GM18873 (cell line): ENCODE results near the gene CS.
A peak's percentile ranks its signal among the peaks of the same experiment; 100 is the strongest.
"Not testable (repeated sequence)": the region's sequence is repeated elsewhere in the genome, so short reads cannot be mapped to it uniquely, and the experiment has no call there.

ENCODE experiments used
- ATAC-seq: cut with Tn5 transposase; IDR thresholded peaks from one replicate; pipeline ENCODE4 v1.9.1; 2021; ENCODE audit warnings: mild to moderate bottlenecking, moderate library complexity, moderate number of reproducible peaks; ENCODE audit not compliant: unreplicated experiment, low FRiP score

The CS gene

DNA sequence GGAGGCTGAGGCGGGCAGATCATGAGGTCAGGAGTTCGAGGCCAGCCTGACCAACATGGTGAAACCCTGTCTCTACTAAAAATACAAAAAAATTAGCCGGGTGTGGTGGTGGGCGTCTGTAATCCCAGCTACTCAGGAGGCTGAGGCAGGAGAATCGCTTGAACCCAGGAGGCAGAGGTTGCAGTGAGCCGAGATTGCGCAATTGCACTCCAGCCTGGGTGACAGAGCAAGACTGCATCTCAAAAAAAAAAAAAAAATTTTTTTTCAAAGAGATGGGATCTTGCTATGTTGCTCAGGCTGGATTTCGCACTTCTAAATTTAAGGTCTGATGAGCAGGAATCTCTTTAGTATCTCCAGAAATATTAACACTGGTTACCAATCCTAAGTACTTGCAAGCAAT, 21.5 kb upstream of the CS start:
- not testable (repeated sequence) for ATAC-seq

DNA sequence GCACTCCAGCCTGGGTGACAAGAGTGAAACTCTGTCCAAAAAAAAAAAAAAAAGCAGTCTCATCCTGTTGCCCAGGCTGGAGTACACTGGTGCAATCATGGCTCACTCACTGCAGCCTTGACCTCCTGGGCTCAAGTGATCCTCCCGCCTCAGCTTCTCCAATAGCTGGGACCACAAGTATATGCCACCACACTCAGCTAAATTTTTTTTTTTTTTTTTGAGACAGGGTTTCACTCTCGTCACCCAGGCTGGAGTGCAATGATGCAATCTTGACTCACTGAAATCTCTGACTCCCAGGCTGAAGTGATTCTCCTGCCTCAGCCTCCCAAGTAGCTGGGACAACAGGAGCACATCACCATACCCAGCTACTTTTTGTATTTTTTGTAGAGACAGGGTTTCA, 20.9 kb upstream of the CS start:
- ATAC-seq, result no peak

DNA sequence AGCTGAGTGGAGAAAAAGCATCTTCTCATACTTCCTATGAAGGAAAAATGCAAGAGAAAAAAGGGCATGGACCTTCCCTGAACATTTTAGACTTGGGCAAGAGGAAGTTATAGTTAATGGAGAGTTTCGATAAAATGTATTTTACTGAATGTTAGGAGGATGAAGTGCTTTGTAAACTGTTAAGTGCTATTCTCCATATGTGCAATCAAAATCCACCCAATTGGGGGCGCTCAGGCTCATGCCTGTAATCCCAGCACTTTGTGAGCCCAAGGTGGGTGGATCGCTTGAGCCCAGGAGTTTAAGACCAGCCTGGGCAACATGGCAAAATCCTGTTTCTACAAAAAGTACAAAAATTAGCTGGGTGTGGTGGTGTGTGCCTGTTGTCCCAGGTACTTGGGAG, 17.5 kb upstream of the CS start:
- no peak for ATAC-seq

DNA sequence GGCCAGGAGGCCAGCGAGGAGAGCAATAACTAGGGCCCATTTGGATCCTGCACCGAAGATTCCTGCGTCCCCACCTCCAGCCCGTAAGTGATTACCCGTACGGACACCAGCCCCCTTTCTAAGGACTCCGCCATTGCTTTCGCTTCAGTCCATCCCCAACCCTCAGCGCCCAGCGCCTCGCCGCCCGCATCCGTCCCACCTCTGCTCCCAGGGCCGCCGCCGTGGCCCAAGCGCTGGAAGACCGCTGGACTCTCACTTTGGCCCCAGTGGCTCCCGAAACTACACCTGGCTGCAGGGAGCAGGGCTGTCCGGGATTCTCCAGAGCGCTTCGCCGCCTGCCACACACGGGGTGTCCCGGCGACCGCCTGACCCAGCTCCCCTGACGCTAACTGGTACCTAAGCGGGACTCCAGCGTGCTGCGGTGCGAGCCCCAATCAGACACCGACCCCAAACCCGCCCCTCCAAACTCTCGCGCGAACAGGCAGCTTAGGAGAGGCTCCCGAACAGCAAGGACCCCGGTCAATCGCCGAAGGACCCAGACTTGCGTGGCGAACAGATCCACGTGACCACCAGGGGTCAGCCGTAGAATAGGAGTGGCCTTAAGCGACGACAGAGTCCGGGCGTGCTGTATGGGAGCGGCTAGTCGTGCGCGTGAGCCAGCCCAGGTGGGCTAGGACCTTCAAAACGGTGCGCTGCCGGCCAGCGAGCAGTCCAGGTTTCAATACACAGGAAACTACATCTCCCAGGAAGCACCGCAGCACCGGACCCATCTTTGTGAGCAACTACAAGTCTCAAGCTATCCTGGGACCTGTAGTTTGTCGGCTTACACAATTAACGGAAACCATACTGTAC, 15.7 kb upstream of the CS start, which contains the start of gene CNPY2:
Gene CNPY2 (minus strand): TSS at position 367 of the 852 bp plus-strand sequence. CDS start 771 bp downstream, outside the sequence.
- ATAC-seq, result peak; percentile 89

DNA sequence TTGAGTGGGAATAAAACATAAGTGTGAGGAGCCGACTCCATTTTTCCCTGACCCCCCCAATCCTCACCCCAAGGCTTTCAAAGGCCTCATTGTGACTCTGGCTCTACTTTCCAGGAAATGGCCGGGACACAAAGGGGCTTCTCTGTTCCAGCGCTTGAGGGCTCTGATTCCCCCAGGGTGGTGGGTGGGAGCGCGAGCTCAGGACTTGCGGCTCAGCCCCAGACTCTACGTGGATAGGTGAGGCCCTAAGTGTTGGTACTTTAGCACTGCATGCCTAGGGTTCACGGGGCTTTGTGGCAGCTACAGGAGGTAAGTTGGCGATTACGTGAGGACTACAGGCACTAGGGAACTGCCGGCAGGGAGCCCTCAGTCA, 15.1 kb upstream of the CS start:
- ATAC-seq, result no peak

DNA sequence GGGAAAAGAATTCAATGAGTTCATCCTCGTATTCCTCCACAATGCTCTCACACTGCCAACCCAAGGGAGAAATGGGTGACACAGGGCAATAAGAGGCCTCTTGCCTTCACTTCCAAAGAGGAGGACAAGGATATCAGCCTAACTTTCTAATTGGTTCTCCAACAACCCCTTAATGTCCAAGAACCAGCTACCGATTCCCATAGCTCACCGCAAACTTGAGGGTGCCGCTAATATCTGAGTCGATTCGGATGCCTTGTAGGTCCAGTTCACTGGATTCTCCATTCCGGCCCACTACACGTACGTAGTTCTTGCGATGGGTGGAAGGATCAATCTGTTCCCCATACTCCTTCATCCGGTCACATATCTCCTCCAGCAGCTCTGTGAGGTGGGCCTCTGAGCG, 10.9 kb upstream of the CS start:
- no peak for ATAC-seq

DNA sequence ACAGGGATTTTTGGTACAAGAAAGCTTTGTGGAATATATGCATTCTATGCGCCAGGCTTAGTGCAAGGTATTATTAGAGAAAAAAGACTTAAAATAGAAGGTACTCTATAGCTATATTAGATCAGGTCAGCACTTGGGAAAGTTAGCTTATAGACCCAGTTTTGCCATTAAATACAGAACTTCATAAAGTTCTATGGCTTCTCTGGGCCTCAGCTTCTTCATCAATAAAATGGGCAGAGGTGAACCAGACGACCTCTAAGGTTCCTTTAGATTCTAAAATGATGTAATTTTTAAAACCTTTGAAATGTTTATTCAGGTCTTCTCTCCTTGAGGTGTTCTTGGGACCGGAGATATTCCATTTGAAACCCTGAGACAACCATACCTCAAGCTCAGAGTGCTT, 8.6 kb upstream of the CS start:
- no peak for ATAC-seq

DNA sequence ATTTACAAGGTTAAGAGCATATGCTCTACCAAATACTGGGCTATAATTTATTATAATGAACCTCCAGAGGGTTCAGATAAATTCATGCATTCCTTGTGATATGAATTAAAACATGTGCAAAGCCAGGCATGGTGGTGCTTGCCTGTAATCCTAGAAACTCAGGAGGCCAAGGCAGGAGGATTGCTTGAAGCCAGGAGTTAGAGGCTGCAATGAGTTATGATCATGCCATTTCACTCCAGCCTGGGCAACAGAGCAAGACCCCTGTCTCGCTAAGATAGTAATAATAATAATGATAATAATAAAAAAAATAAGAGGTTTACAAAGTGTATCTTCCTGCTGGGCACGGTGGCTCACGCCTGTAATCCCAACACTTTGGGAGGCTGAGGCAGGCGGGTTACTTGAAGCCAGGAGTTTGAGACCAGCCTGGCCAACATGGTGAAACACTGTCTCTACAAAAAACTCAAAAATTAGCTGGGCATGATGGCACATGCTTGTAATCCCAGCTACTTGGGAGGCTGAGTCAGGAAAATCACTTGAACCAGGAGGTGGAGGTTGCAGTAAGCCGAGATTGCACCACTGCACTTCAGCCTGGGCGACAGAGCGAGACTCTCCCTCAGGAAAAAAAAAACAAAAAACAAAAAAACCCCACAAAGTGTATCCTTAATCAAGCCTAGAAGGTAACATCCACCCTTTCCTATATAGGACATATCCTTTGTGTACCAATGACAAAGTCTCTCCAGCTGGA, 7.3 kb upstream of the CS start:
- no peak for ATAC-seq

DNA sequence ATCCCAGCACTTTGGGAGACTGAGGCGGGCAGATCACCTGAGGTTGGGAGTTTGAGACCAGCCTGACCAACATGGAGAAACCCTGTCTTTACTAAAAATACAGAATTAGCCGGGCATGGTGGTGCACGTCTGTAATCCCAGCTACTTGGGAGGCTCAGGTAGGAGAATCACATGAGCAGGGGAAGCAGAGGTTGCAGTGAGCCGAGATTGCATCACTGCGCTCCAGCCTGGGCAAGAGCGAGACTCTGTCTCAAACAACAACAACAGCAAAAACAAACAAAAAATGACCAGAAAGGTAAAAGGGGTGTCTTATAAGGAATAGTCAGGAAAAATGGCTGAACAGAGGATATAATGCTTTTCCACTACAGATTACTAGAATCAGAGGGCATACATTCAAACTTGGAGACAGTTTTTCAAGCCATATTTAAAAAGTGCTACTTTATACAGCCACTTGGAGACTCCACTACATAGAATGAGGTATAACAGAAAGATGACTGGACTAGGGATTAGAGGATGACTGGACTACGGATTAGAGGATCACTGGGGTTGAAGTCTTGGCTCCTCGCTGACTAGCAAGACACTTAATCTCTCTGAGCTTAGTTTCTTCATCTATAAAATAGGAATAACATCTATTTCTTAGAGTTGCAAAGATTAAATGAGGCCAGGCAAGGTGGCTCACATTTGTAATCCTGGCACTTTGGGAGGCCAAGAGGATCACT, 4.9 kb upstream of the CS start:
- ATAC-seq, result no peak

DNA sequence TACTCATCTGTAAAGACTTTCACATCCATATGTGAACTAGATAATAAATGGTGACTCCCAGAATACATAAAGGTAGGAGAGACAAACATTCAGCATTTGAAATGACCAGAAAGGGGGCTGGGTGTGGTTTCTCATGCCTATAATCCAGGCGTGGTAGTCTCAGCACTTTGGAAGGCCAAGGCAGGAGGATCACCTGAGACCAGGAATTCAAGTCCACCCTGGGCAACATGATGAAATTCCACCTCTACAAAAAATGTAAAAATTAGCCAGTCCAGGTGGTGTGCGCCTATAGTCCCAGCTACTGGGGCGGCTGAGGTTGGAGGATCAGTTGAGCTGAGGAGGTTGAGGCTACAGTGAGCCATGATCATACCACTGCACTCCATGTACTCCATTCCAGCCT, 4.1 kb upstream of the CS start:
- no peak for ATAC-seq

DNA sequence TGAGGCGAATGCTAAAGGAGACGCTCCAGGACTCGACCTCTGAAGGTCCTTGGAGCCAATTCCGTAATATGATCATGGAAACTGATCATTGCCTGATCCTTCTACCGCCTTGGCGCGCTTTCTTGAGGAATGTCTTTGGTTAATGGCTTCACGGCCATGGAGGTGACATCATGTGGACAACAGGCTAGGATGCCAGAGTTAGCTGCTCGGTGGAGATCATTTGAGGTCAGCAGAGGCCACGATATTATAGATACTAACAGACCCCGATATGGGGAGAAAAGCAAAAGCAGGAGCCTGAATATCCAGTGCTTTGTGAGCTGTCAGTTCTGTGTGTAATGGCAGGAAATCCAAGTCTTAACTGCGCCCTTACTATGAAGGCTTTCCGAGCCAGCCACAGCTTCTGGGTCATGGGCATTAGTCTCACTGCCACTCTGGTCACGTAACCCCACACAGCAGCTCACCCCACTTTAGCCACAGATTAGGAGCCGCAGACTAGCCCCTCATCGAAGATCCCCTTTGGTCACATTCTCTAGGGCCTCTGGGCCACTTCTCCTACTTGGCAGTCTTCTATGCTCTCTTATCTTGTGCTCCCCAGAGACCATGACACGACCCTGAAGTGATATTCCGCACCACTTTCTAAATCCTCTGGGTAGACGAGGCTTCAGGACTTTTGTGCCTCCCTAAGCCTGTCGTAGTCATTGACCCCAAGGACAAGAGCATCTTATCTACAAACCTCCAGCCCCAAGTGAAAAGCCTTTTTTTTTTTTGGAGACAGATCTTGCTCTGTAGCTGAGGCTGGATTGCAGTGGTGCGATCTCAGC, 724 bp upstream of the CS start:
- peak; percentile 6 for ATAC-seq

DNA sequence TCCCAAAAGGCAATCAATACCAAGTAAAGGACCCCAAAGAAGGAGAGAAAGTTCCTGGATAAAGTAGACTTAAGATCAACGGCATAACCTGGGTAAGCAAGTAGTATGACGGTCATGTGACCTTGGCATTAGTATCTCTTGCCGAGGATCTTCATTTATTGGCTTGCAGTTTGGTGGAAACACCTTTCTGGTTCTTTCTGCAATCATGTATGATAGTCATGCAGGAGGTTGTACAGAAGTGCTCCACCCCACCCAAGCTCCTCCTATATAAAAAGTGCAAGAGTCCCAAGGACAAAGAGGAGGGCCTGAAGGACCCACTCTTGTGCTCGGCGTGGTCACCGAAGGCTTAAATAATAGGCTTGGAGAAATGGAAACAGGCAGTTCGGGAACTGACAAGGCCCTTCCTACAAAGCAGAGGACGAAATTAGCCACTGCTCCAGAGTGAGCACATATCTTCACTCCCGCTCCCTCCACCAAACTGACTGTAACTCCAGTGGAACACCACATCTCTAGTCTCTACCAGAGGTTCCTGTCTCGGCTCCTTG, 750 bp downstream of the CS start:
- ATAC-seq, result no peak

DNA sequence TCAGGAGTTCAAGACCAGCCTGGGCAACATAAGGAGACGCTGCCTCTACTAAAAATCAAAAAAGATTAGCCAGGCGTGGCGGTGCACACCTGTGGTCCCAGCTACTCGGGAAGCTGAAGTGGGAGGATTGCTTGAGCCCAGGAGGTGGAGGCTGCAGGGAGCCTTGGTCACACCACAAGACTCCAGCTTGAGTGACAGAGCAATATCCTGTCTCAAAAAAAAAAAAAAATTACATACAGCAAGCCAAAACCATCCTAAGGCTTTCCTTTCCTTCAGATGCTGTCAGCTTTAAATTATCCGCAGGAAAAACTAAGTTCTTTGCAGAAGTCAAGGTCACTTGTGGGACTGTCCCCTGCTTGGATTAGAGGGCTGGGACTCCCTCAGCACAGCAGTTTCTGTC, 1.3 kb downstream of the CS start:
- no peak for ATAC-seq

DNA sequence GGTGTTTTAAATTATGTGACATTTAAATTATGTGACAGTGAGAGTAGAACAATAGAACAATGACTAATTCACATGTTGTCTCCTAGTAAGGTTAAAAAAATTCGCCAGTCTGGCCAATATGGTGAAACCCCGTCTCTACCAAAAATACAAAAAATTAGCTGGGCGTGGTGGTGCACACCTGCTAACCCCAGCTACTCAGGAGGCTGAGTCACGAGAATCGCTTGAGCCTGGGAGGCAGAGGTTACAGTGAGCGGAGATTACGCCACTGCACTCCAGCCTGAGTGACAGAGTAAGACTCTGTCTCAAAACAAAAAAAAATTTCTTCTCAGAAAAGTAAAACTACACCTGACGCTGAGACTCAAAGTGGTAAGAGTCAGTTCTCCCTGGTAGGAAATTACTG, 2.7 kb downstream of the CS start:
- ATAC-seq, result no peak

DNA sequence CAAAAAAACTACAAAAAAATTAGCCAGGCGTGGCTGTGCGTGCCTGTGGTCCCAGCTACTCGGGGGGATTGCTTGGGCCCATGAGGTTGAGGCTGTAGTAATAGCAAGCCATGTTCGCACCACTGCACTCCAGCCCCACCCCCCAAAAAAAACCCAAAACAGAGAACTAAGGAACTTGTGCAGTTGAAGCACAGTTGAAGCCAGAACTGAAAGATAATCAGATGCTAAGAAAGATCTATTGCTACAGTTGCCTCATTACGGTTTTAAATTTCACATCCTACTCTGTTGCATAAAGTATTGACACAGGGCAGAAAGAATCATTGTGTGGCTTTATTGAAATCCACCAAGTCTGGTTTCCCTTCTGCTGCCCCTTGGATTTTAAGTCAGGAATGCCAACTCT, 3.8 kb downstream of the CS start:
- ATAC-seq, result no peak

DNA sequence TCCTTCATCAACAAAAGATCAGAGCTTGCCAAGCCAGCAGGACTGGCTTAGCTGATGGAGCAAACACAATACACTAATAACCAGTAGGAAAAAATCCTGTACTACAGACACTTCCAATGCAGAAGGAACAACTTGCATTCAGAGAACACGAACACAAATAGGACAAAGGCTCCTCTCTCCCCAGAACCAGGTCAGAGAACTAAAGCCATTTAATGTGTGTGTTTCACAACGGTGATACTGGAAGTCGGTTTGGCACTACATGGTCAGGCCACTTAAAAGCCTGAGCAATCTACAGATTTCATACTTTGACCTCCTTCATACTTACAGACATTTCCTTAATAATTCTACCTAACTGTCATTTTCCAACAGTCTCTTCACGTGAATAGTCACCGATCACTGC, 6.3 kb downstream of the CS start:
- ATAC-seq, result no peak

DNA sequence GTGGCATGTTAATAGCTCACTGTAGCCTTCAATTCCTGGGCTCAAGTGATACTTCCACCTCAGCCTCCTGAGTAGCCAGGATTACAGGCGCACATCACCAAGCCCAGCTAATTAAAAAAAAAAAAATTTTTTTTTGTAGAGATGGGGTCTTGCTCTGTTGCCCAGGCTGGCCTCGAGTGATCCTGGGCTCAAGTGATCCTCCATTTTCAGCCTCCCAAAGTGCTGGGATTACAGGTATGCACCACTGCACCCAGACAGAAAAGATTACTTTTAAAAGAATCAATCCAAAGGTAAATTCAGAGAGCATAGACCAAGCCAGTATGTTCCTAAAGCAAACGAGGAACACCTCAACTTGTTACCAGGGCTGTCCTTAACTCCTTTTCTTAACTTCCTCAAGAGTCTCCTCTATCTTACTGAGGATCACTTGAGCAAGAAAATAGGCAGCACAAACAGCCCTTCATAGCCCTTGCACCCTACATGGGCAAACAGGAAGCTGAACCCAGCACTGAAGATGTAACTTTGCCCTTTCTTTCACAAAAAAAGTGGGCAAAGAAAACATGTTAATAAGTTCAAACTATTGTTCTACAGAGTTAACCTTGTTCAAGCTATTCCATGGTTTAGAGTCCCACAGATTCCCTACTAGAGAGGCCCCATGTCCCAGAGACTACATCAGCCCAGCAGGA, 11.3 kb downstream of the CS start:
- no peak for ATAC-seq

DNA sequence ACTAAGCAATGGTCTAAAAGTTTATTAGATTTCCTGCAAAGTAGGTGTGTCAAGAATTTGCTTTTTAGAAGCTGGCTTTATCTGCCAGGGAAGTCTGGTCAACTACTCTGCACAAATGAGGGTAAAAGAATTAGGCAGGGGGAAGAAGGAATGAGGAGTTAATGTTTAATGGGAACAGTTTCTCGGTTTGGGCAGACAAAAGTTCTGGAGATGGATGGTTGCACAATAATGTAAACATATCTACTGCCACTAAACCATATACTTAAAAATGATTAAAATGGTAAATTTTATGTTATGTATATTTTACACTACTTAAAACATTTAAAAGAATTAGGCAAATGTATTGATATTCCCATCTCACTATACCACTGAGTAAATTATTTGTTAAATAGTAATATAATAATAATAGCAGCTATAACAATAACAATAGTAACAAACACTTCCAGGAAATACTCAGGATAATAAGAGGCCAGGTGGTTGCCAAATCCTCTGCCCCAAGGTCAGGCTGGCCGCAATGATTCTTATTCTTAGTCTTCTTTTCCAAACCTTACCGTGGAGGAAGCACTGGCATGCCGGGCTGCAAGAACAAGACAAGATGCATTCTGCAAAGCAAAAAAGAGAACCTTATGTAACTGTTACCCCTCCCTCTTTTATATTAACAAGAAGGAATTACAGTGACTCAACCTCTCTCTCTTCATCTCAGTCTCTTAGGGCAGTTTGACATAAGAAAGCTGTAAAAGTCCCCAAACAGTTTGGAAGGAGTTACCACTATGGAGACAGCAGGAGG, 13.9 kb downstream of the CS start:
- ATAC-seq, result no peak

DNA sequence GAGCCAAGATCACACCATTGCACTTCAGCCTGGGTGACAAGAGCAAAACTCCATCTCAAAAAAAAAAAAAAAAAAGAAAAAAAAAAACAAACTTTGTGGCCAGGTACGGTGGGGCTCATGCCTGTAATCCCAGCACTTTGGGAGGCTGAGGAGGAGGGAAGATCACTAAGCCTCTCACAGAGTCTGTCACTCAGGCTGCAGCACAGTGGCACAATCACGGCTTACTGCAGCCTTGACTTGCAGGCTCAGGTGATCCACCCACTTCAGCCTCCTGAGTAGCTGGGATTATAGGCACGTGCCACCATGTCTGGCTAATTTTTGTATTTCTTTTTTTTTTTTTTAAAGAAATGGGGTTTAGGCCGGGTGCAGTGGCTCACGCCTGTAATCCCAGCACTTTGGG, 15.9 kb downstream of the CS start:
- ATAC-seq, result not testable (repeated sequence)
